IMR-90 (cell line): ENCODE measurements around the gene GPHA2. TPM values are rescaled to one million over a fixed set of nuclear protein-coding genes. Genes with fewer than 3 reads are reported as not detected.

Experiments used
- ATAC-seq: fragments of 200-7000 bp; cut with Tn5 transposase; 2 replicates; pipeline ENCODE4 v1.9.1; 2020; ENCODE audit warnings: low read depth, mild to moderate bottlenecking, moderate library complexity
- BruUV-seq: library from RNA; stranded (reverse); fragments of 400-500 nt; replicated peaks from 2 replicates; lab custom pipeline; 2021; lab: Mats Ljungman, UMichigan
- CTCF ChIA-PET: fragments of 300-600 bp; formaldehyde crosslinking; extraction: SDS; loops from one replicate; lab custom pipeline; 2021; ENCODE audit warnings: antibody characterized with exemption; lab: Yijun Ruan, JAX
- POLR2A ChIA-PET: fragments of 300-600 bp; sonication (Branson Sonifier 250); formaldehyde crosslinking; loops from one replicate; lab custom pipeline; 2022; ENCODE audit warnings: antibody characterized with exemption; ENCODE audit not compliant: unreplicated experiment; lab: Charles Lee
- DNase-seq: peaks from one replicate; pipeline ENCODE4 v3.0.0; 2013
- H2AFZ ChIP-seq: replicated peaks from 2 replicates; pipeline ENCODE3; 2013; ENCODE audit warnings: low read length, mild to moderate bottlenecking; ENCODE audit not compliant: poor library complexity
- H2AK5ac ChIP-seq: 2 replicates; pipeline ENCODE4 v1.6.1; 2013; ENCODE audit warnings: low read depth, low read length, inconsistent platforms
- H2AK9ac ChIP-seq: replicated peaks from 2 replicates; pipeline ENCODE3; 2013; ENCODE audit warnings: mild to moderate bottlenecking, low read depth, low read length, moderate library complexity; ENCODE audit not compliant: poor library complexity
- H2BK120ac ChIP-seq: 2 replicates; pipeline ENCODE4 v1.6.1; 2013; ENCODE audit warnings: low read depth, low read length, inconsistent platforms
- H2BK15ac ChIP-seq: 3 replicates; pipeline ENCODE4 v1.6.1; 2013; ENCODE audit warnings: low read depth, low read length, inconsistent platforms
- H2BK20ac ChIP-seq: 2 replicates; pipeline ENCODE4 v1.6.1; 2013; ENCODE audit warnings: low read depth, mild to moderate bottlenecking, inconsistent platforms, low read length, moderate library complexity
- H2BK5ac ChIP-seq: 2 replicates; pipeline ENCODE4 v1.6.1; 2013; ENCODE audit warnings: mild to moderate bottlenecking, low read depth, low read length, inconsistent platforms; ENCODE audit not compliant: poor library complexity, severe bottlenecking
- H3K14ac ChIP-seq: replicated peaks from 2 replicates; pipeline ENCODE4 v1.6.1; 2013; ENCODE audit warnings: low read depth, low read length, inconsistent platforms
- H3K18ac ChIP-seq: 2 replicates; pipeline ENCODE4 v1.6.1; 2013; ENCODE audit warnings: low read depth, low read length, control low read depth
- H3K23ac ChIP-seq: 2 replicates; pipeline ENCODE4 v1.6.1; 2013; ENCODE audit warnings: low read depth, low read length, inconsistent platforms
- H3K27ac ChIP-seq: 2 replicates; pipeline ENCODE4 v1.5.1; 2013; ENCODE audit warnings: mild to moderate bottlenecking, control low read depth, low read length; ENCODE audit not compliant: insufficient read depth
- H3K27me3 ChIP-seq: 2 replicates; pipeline ENCODE4 v1.6.1; 2013; ENCODE audit warnings: low read length; ENCODE audit not compliant: control insufficient read depth, insufficient read depth
- H3K36me3 ChIP-seq: 2 replicates; pipeline ENCODE4 v1.6.1; 2013; ENCODE audit warnings: low read length, mixed read lengths; ENCODE audit not compliant: control insufficient read depth, insufficient read depth
- H3K4ac ChIP-seq: 2 replicates; pipeline ENCODE4 v1.6.1; 2013; ENCODE audit warnings: low read depth, low read length, inconsistent platforms
- H3K4me1 ChIP-seq: 2 replicates; pipeline ENCODE4 v1.6.1; 2013; ENCODE audit warnings: low read length, mixed read lengths; ENCODE audit not compliant: control insufficient read depth, insufficient read depth
- H3K4me2 ChIP-seq: 2 replicates; pipeline ENCODE4 v1.6.1; 2013; ENCODE audit warnings: low read depth, mild to moderate bottlenecking, control low read depth, low read length, moderate library complexity
- H3K4me3 ChIP-seq: 2 replicates; pipeline ENCODE4 v1.5.1; 2013; ENCODE audit warnings: low read depth, mild to moderate bottlenecking, control low read depth, low read length, moderate library complexity; ENCODE audit not compliant: insufficient read depth
- H3K56ac ChIP-seq: 2 replicates; pipeline ENCODE4 v1.6.1; 2013; ENCODE audit warnings: low read length, inconsistent platforms; ENCODE audit not compliant: insufficient read depth; ENCODE audit errors: extremely low read depth
- H3K79me1 ChIP-seq, 2 experiments: 2 replicates each; pipeline ENCODE4 v1.6.1; 2013; ENCODE audit warnings: low read length in 2 of 2, inconsistent platforms in 1 of 2, low read depth in 1 of 2
- H3K9ac ChIP-seq: 2 replicates; pipeline ENCODE4 v1.6.1; 2013; ENCODE audit warnings: low read depth, low read length, control low read depth
- H3K9me1 ChIP-seq: 2 replicates; pipeline ENCODE4 v1.6.1; 2013; ENCODE audit warnings: low read length, inconsistent platforms; ENCODE audit not compliant: insufficient read depth
- H3K9me3 ChIP-seq: 2 replicates; pipeline ENCODE4 v1.6.1; 2013; ENCODE audit warnings: low read length; ENCODE audit not compliant: control insufficient read depth, insufficient read depth
- H4K20me1 ChIP-seq: 2 replicates; pipeline ENCODE4 v1.6.1; 2013; ENCODE audit warnings: low read length, inconsistent platforms; ENCODE audit not compliant: insufficient read depth
- H4K5ac ChIP-seq: 2 replicates; pipeline ENCODE4 v1.6.1; 2013; ENCODE audit warnings: mild to moderate bottlenecking, low read depth, low read length, control low read depth
- H4K8ac ChIP-seq, 2 experiments: 2 replicates each; pipeline ENCODE4 v1.6.1; 2013; ENCODE audit warnings: low read depth in 2 of 2, low read length in 2 of 2, control low read depth in 1 of 2, inconsistent platforms in 1 of 2
- H4K91ac ChIP-seq: 2 replicates; pipeline ENCODE4 v1.6.1; 2013; ENCODE audit warnings: low read depth, low read length, inconsistent platforms; ENCODE audit not compliant: insufficient read depth
- BHLHE40 ChIP-seq: fragments of 150-350 bp; IDR thresholded peaks from 2 replicates; pipeline ENCODE4 v1.6.1; 2016; ENCODE audit warnings: mild to moderate bottlenecking, low read depth, low read length
- MAFK ChIP-seq: IDR thresholded peaks from 2 replicates; pipeline ENCODE4 v1.6.1; 2012; ENCODE audit warnings: low read depth, low read length, improper control_type of control experiment
- MXI1 ChIP-seq: IDR thresholded peaks from 2 replicates; pipeline ENCODE4 v1.6.1; 2012; ENCODE audit warnings: low read depth, mild to moderate bottlenecking, low read length, moderate library complexity, borderline replicate concordance
- NFE2L2 ChIP-seq: fragments of 150-350 bp; IDR thresholded peaks from 2 replicates; pipeline ENCODE4 v1.6.1; 2016; ENCODE audit warnings: low read depth, mild to moderate bottlenecking, low read length
- POLR2A ChIP-seq: IDR thresholded peaks from 2 replicates; pipeline ENCODE4 v1.6.1; 2012; ENCODE audit warnings: mild to moderate bottlenecking, low read depth, low read length
- RCOR1 ChIP-seq: IDR thresholded peaks from 2 replicates; pipeline ENCODE4 v1.6.1; 2012; ENCODE audit warnings: mild to moderate bottlenecking, low read length, improper control_type of control experiment; ENCODE audit not compliant: insufficient replicate concordance
- WGBS, 2 experiments: methylation state at CpG; one replicate each; pipeline versions ENCODE4 v1.1.5 to v1.1.7; 2013; ENCODE audit warnings: missing lambda C conversion rate in 2 of 2; ENCODE audit not compliant: insufficient read length in 1 of 2; ENCODE audit errors: extremely low coverage in 2 of 2; 5-methylcytosine and 5-hydroxymethylcytosine counted together
- dilution Hi-C: fragments of 300-500 bp; cut with HindIII; formaldehyde crosslinking; loops from one replicate; pipeline ENCODE4 v1.14.3; 2018; ENCODE audit warnings: low sequenced_read_pairs; ENCODE audit not compliant: unreplicated experiment
- in situ Hi-C: fragments of 300-500 bp; cut with MboI; formaldehyde crosslinking; loops from 3 replicates; pipeline ENCODE4 v1.14.3; 2019; ENCODE audit warnings: low sequenced_read_pairs, inconsistent platforms, mixed read lengths
- intact Hi-C: fragments of 100-400 bp; cut with micrococcal nuclease; formaldehyde crosslinking; loops from 2 replicates; pipeline ENCODE4 v1.10.0; 2022
- polyA plus RNA-seq, 3 experiments: library from polyadenylated mRNA; depleted of rRNA; stranded (reverse); fragments of >200 nt; gene quantifications; 2 replicates each; pipeline ENCODE4 v1.2.3, GENCODE V29; 2012; ENCODE audit warnings: low replicate concordance in 1 of 3
- total RNA-seq: library from RNA; depleted of rRNA; stranded (reverse); fragments of >200 nt; gene quantifications from 2 replicates; pipeline ENCODE4 v1.2.3, GENCODE V29; 2012

The GPHA2 gene
- total and polyA plus RNA-seq, 2 of the 4 experiments (the other 2 are of a cell fraction), result not detected

DNA sequence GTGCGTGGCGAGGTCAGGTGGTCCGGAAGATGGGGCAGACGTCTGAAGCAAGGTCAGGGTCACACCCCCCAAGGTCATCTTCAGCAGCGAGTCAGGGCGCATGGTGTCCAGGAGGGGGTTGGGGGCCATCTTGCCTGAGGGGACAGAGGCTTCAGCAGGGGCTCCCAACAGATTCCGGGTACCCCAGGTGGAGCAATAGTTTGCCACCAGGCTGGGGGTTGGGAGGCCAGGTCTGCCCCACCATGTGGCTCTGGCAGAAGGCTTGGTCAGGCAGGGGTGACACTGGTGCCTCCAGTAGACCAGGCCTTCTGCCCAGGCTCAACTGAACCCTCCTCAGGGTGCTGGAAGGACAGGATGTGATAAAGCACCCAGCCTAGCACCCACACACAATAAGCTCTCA is 24.6 kb downstream of the GPHA2 start:
- Histone ChIP-seq H3K9ac (no peak overlapping the region), H2AFZ (no peak overlapping the region), H2AK9ac (no peak overlapping the region), H4K8ac (no peak overlapping the region), H4K5ac (no peak overlapping the region), H2BK15ac (no peak overlapping the region), H3K56ac (no peak overlapping the region), H3K18ac (no peak overlapping the region), H3K4me2 (no peak overlapping the region), H3K27me3 (no peaks in the 10 kb centered on the region), H3K4me1 (peaks cover 4% of the 10 kb centered on the region), H4K20me1 (no peaks in the 10 kb centered on the region; the same call in 1 of the 2 replicates), H3K23ac (no peak overlapping the region), H3K27ac (no peak overlapping the region), H2BK5ac (no peak overlapping the region), H2BK120ac (no peak overlapping the region), H2AK5ac (no peak overlapping the region), H3K9me3 (no peaks in the 10 kb centered on the region), H3K14ac (no peak overlapping the region), H2BK20ac (no peak overlapping the region), H3K4ac (no peak overlapping the region), H3K9me1 (no peaks in the 10 kb centered on the region), H3K36me3 (peaks cover 61% of the 10 kb centered on the region), H3K4me3 (no peak overlapping the region), H4K91ac (no peak overlapping the region), H3K79me1 (peaks cover 0 to 17% of the 10 kb centered on the region in 2 experiments; a peak in 2 of 4 replicates)
- in situ Hi-C loops (no loop called here), dilution Hi-C loops (no loop called here), intact Hi-C loops (no loop called here)
- BruUV-seq, result no TSS peak
- ChIA-PET CTCF (no interaction called here), POLR2A (no interaction called here)
- 97% methylated on average over 5 of the region's 7 CpGs; no CpG with 5 or more reads in 1 of the 2 experiments for WGBS, 2 experiments
- DNase-seq (no peak), ATAC-seq (no peak)
- TF ChIP-seq MXI1 (no peak), POLR2A (no peak), MAFK (no peak), RCOR1 (no peak), NFE2L2 (no peak), BHLHE40 (no peak)
